HG02623 (cell line): Measurements from ENCODE around the gene CMTM6.
"Not testable (repeated sequence)": the region's sequence is repeated elsewhere in the genome, so short reads cannot be mapped to it uniquely, and the experiment has no call there.

ENCODE experiments used
- ATAC-seq: cut with Tn5 transposase; IDR thresholded peaks from one replicate; pipeline ENCODE4 v1.9.1; 2021; ENCODE audit warnings: moderate library complexity; ENCODE audit not compliant: unreplicated experiment

CMTM6 gene

DNA sequence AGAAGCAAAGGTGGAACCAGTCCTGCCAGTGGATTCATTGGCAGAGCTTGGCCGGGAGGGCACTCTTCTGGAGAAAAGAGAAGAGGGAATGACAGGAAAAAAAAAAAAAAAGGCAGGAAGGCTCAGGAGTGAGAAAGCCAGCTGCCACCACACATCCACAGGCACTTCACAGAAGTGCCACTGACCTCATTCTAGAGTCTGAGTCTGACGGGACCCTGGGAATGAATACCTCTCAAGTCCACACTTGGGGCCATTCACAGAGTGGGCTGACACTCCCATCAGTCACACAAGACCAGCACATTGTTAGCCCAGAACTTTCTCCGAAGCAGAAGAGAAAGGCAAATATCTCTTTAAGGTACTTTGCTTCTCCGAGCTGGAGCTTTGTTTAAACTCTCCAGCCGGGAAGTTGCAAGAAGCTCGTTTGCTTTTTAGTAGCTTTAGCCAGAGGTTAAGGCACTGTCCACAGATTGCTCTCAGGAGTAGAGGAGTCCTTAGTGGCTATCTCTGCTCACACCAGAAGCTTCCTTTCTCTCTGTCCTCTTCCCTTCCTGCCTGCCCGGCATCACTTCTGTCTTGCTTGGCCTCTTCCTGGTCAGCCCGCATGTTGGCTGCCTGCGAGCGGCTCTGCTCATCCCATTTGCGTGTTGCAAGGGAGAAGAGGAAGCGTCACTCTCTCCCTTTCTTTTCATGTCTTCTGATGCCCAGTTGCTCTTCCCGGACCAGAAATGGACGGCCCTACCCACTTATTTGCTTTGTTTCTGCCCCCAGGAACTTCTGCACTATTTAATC, 53.8 kb downstream of the CMTM6 start:
- no peak for ATAC-seq

DNA sequence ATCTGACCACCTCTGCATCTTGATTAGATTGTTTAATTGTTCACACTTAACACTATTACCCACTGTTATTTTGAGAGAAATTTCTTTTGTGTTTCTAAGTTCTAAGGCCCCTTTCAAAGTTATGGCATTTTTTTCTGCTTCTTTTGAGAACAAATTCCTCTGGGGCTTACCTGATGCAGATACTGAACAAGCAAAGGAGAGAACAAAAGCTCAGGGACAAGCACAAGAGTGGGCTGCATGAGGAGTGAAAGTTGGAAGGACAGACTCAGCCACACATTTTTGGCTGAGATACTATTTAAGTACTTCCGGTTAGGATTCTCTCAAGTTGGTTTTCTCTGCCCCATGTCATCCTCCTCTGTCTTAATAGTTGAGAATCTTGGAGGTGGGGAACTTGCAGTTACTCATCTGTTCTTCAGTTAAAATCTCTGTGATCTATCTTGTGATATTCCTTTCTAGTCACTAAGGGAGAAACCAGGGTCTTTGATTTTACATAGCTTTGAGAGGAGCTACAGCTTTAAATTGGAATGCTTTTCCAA, 54.7 kb downstream of the CMTM6 start:
- no peak for ATAC-seq

DNA sequence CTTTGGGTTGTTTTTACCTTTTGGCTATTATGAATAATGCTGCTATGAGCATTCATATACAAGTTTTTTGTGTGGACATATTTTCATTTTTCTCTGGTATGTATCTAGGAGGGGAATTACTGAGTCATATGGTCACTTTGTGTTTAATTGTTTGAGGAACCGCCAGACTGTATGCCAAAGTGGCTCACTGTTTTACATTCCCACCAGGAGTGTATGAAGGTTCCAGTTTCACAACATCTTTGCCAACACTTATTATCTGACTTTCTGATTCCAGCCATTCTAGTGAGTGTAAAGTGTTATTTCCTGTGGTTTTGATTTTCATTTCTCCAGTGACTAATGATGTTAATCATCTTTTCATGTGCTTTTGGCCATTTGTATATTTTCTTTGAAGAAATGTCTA, 59.2 kb downstream of the CMTM6 start:
- no peak for ATAC-seq

DNA sequence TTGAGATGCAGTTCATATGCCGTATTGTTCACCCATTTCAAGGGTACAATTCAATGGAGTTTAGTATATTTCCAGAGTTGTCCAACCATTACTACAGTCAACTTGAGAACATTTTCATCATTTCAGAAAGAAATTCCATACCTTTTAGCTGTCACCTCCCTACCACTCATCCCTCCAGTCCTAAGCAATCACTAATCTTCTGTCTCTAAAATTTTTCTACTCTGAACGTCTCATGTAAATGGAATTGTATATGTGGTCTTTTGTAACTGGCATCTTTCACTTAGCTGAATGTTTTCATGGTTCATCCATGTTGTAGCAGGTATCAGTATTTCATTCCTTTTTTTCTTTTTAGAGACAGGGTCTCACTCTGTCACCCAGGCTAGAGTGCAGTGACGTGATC, 59.9 kb downstream of the CMTM6 start:
- no peak for ATAC-seq

DNA sequence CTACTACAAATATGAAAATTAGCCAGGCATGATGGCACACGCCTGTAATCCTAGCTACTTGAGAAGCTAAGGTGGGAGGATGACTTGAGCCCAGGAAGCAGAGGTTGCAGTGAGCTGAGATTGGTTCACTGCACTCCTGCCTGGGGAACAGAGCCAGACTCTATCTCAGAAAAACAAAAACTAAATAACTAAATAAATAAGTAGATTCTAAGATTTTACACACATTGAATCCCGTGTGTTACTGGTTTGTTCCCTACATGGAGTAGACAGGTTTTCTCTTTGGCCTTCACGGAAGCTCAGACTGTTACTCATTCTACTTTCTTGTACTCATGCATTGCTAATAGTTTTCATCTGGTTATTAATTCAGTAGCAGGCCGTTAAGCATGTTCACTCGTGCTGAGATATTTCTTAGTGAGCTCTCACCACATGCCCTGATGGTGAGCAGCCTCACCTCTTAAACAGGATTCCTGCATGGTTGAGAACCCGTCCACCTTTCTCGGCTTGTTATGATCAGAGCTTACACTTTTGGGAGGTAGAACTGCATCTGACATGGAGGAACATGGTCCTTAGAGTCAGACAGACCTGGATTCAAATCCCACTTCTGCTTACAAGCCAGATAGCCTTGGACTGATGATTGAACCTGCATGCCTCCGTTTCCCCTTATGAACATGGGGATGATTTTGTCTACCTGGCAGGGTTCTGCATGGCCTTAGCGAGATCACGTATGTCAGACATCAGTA, 61.9 kb downstream of the CMTM6 start:
- ATAC-seq, result no peak

DNA sequence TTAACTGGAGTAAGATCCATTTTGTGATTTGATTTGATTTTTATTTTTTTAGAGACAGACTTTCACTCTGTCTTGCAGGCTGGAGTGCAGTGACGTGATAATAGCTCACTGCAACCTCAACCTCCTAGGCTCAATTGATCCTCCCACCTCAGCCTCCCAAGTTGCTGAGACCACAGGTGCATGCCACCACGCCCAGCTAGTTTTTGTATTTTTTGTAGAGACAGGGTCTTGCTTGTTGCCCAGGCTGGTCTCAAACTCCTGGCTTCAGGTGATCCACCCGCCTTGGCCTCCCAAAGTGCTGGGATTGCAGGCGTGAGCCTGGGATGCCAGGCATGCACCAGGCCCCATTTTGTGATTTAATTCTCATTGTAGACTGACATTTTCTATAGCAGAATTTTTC, 63.2 kb downstream of the CMTM6 start:
- ATAC-seq, result not testable (repeated sequence)

DNA sequence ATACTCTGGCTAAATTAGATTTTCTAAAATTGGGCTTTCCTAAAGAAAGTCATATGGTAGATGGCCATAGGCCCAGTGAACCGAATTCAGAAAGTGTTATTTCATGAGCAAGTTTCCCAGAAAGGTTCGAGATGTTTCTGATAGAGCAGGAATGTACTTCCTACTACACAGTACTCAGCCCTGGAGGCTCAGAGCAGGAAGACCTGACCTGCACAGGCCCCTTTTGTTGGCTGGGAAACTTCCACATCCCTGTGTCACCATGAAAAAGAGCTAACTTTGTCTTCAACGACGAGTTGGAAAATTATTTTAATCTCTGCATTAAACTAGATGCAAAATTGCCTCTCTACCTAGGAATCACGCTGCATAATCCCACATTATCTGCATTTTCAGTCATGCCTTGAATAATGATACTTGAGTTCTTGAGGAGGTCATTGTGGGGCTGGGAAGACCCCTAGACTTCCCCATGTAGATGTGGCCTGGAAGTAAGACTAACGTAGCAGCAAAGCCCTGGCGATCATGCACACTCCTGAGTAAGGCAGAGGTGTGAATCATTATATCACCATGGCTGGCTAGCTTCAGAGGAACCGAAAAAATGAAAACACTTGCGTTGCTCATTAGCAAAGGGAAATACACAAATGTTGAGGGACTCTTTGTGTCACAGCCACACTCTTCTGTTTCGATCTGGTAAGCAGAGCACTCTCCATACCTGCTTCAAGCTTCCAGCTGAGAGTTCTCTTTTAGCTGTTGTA, 63.9 kb downstream of the CMTM6 start:
- ATAC-seq, result peak; percentile 93

DNA sequence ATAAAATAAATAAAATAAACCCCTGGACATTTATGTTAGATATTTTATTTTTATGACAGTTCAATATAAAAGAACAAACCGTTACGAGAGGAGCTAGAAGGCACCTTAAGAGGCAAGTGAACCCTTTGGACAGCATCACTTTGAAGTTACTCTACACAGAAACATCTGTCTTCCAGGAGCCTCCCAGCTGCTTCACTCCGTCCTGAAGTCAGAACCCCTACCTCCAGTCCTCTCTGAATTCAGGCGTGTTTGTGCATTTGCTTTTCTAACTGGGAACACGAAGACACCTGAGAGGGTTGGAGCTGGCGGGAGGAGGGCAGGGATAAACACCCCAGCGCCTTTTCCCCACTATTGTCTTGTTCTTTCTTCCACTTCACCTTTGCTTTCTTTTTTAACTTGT, 64.8 kb downstream of the CMTM6 start:
- ATAC-seq, result no peak

DNA sequence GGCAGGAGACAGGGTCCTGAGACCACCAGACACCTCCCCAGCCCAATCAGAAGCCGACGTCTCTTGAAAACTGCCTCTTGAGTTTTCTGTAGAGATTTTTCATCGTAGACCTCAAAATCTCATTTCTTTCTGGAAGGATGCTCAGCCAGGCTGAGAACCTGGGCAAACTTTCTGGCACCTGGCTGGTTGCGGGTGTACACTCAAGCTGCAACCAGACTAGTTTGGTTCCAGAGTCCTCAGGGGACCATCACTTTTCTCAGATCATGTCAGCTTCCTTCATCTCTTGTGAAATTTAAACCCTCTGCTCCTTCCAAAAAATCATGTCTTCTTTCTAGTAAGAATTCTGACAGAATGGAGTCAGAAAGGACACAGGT, 65.8 kb downstream of the CMTM6 start:
- peak; percentile 23 for ATAC-seq

DNA sequence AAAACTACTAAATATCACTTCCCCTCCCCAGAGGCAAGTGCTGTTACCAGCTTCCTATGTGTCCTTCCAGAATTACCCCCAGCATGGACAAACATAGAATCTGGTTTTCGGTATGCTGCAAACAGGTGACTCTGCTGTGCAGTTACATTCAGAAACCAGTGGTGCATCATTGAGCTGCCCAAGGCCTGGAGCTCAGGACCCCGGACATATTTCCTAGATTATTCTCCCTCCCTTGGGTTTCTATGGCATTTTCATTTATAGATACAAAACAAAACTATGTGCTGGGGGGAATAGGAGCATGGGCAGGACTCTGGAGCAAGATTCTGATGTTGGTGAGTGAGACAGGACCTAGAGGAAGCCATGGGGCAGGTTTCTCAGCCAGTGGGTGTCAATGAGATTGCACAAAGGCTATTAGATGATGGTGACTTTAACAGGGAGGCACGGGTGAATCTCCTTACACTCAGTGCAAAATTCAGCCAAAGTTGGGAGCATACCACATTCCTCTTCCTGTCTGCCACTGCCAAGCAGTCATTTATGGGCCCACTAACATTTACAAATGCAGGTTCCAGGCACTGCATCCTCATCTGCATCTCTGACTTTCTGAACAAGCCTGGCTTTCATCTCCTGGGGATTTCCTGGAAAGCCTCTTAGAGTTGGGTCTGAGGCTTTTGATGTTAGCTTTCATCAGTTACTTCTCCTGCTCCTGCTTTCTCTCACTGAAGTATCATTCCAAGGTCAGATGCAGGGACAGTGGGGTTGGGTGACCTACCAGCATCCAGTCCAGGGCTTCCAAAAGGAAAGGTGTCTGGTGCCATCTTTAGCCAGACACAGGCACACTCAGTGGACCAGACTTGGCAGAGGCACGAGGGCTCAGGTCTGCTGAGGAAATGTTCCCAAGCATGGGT, 66.5 kb downstream of the CMTM6 start:
- no peak for ATAC-seq

DNA sequence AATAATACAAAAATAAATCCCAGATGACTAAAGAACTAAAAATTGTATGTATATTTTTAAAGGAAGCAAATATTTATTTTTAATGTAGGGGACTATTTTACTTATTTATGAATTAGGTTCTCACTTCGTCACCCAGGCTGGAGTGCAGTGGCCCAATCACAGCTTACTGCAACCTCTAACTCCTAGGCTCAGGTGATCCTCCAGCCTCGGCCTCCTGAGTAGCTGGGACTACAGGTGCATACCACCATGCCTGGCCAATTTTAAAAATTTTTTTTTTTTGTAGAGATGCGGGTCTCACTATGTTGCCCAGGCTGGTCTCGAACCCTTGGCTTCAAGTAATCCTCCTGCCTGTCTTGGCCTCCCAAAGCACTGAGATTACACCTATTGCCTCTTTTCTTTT, 68.4 kb downstream of the CMTM6 start:
- ATAC-seq, result no peak

DNA sequence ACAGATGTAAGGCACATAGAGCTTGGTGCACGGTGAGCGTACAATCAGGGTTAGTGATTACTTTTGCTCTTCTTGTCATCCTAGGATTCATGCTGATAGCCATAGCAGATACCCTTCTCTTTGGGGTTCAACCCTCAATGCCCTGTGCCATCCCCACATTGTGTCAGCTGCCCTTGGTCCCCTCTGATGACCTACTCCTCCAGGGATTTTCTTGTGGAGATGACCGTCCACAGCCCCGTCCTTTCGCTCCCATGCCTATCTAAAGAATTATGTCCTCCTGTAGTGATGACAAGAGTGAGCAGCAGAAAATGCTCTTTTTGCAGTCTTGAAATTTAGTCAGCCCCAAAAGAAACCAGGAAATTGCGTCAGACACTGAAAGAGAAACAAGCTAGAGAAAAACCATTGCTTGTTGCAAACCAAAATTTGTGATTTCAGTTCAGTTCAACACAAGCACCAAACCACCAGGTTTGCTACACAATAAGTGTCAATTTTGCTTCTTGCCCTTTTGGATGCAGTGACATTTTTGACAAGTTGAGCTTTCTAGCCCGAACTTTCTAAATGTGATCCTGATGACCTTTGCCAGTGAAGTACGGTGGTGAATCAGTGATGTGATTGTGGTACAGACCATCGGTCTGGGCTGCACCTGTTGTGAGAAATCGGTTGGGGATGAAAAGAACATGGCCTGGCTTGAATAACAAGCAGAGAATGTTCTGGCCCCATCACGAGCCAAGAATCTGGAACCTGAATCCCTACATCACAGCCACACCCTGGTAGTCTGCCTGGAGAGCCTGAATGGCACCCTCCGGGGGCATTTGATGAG, 69.7 kb downstream of the CMTM6 start:
- ATAC-seq, result peak; percentile 30

DNA sequence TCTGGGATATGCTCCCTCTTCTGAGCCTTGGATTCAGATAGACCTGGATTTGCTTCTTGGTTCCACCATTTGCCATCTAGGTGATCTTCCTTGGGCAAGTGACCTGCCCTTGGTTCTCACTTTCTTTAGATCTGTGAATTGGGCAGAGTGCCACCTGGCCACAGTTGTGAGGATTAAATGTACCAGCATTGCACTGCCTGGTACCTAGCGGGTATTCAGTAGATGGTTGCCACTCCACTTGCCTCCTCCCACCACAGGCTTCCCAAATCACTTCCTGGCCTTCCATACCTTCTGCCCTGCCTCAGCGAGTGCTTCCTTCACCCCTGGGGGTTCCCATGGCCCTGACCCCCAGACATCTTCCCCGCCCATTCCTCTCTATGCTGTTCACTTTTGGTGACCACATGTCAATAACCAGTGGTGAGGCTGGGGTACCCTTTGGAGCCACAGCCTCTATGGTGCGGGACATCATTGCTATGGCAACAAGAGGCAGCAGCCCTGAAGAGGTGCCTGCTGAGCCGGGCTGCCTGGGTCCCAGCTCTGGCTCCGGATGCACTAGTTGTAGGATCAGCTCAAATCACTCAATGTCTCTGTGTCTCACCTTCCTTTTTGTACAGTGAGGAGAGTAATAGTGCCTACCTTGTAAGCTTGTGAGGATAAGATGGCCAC, 70.5 kb downstream of the CMTM6 start:
- no peak for ATAC-seq

DNA sequence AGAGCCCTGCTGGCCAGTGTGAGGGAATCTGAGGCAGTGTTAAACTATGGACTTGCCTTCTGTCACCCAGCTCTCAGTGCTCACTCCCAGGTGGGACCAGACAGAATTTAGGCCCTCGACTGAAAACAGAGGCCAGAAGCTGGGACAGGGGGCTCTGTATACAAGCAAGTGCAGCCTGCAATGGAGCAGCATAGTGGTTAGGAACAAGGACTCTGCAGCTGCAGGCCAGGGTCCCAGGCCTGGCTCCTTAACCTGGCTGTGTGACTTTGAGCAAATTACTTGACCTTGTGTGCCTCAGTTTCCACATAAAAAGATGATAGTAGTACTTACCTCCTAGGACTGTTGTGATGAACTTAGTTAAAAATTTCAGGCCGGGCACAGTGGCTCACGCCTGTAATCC, 71.2 kb downstream of the CMTM6 start:
- no peak for ATAC-seq
